Anterior cingulate cortex (tissue), 58 donors: ENCODE measurements around the gene PHB1.
A peak's percentile ranks its signal among the peaks of the same experiment; 100 is the strongest.
"Not testable (repeated sequence)": the region's sequence is repeated elsewhere in the genome, so short reads cannot be mapped to it uniquely, and the experiment has no call there.

Experiments used
- DNase-seq, 58 donors: peaks; one replicate each; lab custom pipeline; 2025; lab: John Stamatoyannopoulos, UW

The PHB1 gene

GRCh38 chr17:49406421-49407061 lies 8.1 kb downstream of the PHB1 start:
- DNase-seq: no peak

GRCh38 chr17:49404906-49405305 lies 9.8 kb downstream of the PHB1 start:
- no peak for DNase-seq

- DNase-seq: no peak
These were observed 10.3 kb downstream of the PHB1 start for GRCh38 chr17:49404361-49404760.

GRCh38 chr17:49403514-49404289 lies 11.0 kb downstream of the PHB1 start:
- peak in 8 of 58 donors; percentile 4 to 72 (median 32) for DNase-seq

GRCh38 chr17:49402706-49403105 lies 12.0 kb downstream of the PHB1 start:
- no peak for DNase-seq

GRCh38 chr17:49401971-49402611 lies 12.6 kb downstream of the PHB1 start:
- peak in 37 of 58 donors; percentile 3 to 80 (median 41) for DNase-seq

GRCh38 chr17:49399995-49400394 lies 14.7 kb downstream of the PHB1 start:
- no peak for DNase-seq

GRCh38 chr17:49397586-49397985 lies 17.1 kb downstream of the PHB1 start:
- DNase-seq: no peak

- no peak for DNase-seq
These were observed 21.0 kb downstream of the PHB1 start for GRCh38 chr17:49393491-49394255.

GRCh38 chr17:49390548-49391324 lies 23.9 kb downstream of the PHB1 start:
- DNase-seq: peak in 31 of 58 donors; percentile 6 to 88 (median 39)

GRCh38 chr17:49389514-49390347 lies 25.0 kb downstream of the PHB1 start:
- not testable (repeated sequence) for DNase-seq

GRCh38 chr17:49388692-49389513 lies 25.8 kb downstream of the PHB1 start:
- DNase-seq: no peak

GRCh38 chr17:49388290-49388640 lies 26.4 kb downstream of the PHB1 start:
- peak in 2 of 58 donors; percentile 9 to 11 for DNase-seq

GRCh38 chr17:49387498-49388289 lies 27.0 kb downstream of the PHB1 start:
- DNase-seq: no peak

GRCh38 chr17:49386373-49386772 lies 28.3 kb downstream of the PHB1 start:
- no peak for DNase-seq

GRCh38 chr17:49384951-49385350 lies 29.7 kb downstream of the PHB1 start:
- no peak for DNase-seq

GRCh38 chr17:49383060-49383459 lies 31.6 kb downstream of the PHB1 start:
- DNase-seq: no peak
